HEK293 (cell line): ENCODE measurements around the gene EPHA2.
A peak's percentile ranks its signal among the peaks of the same experiment; 100 is the strongest.

Experiments used
- CTCF ChIA-PET: fragments of 350-600 bp; formaldehyde crosslinking; extraction: SDS; loops from one replicate; lab custom pipeline; 2021; ENCODE audit warnings: antibody characterized with exemption; lab: Yijun Ruan, JAX
- POLR2A ChIA-PET: fragments of 300-600 bp; formaldehyde crosslinking; extraction: SDS; loops from one replicate; lab custom pipeline; 2020; ENCODE audit warnings: antibody characterized with exemption, inconsistent platforms; lab: Yijun Ruan, JAX
- H3K27ac ChIP-seq: fragments of 200-500 bp; sonication (Bioruptor generic); 2 replicates; pipeline ENCODE4 v1.5.1; 2014; ENCODE audit warnings: low read depth, low read length, control low read depth, inconsistent platforms; ENCODE audit errors: extremely low read depth
- H3K36me3 ChIP-seq, 2 experiments: fragments of 200-500 bp in 1 of 2; sonication (Bioruptor generic) in 1 of 2; 1 replicate in 1 of 2; 2 replicates in 1 of 2; pipeline ENCODE4 v1.5.1; 2014 to 2017; ENCODE audit warnings: inconsistent platforms in 2 of 2, low read length in 2 of 2; ENCODE audit not compliant: control insufficient read depth in 2 of 2, insufficient read depth in 1 of 2
- H3K4me1 ChIP-seq: fragments of 200-500 bp; sonication (Bioruptor generic); 2 replicates; pipeline ENCODE4 v1.5.1; 2014; ENCODE audit warnings: mild to moderate bottlenecking, low read length, inconsistent platforms; ENCODE audit not compliant: control insufficient read depth, insufficient read depth
- H3K4me3 ChIP-seq: 2 replicates; pipeline ENCODE4 v1.5.1; 2011; ENCODE audit warnings: low read depth, mild to moderate bottlenecking, control low read depth, low read length, moderate library complexity
- H3K9me3 ChIP-seq: fragments of 200-500 bp; sonication (Bioruptor generic); 2 replicates; pipeline ENCODE4 v1.5.1; 2014; ENCODE audit warnings: low read depth, low read length, inconsistent platforms; ENCODE audit not compliant: control insufficient read depth, insufficient read depth
- RBAK ChIP-seq: fragments of 450-650 bp; formaldehyde crosslinking; IDR thresholded peaks from 2 replicates; pipeline ENCODE4 v1.5.1; 2016; ENCODE audit warnings: missing biosample characterization, missing genetic modification characterization
- SCRT2 ChIP-seq: fragments of 450-650 bp; formaldehyde crosslinking; IDR thresholded peaks from 2 replicates; pipeline ENCODE4 v1.5.1; 2016; ENCODE audit warnings: missing biosample characterization, missing genetic modification characterization
- TRIM28 ChIP-seq: IDR thresholded peaks from 2 replicates; pipeline ENCODE4 v1.6.1; 2011; ENCODE audit warnings: low read length, control low read depth, borderline replicate concordance
- ZNF132 ChIP-seq: fragments of 450-650 bp; formaldehyde crosslinking; IDR thresholded peaks from 2 replicates; pipeline ENCODE4 v1.5.1; 2017; ENCODE audit warnings: missing biosample characterization, missing genetic modification characterization, borderline replicate concordance
- ZNF138 ChIP-seq: fragments of 450-650 bp; formaldehyde crosslinking; IDR thresholded peaks from 2 replicates; pipeline ENCODE4 v1.5.1; 2016; ENCODE audit warnings: missing biosample characterization, missing genetic modification characterization, borderline replicate concordance
- ZNF214 ChIP-seq: fragments of 450-650 bp; formaldehyde crosslinking; IDR thresholded peaks from 2 replicates; pipeline ENCODE4 v1.5.1; 2017; ENCODE audit warnings: missing biosample characterization, mild to moderate bottlenecking, missing genetic modification characterization, borderline replicate concordance
- ZNF404 ChIP-seq: fragments of 450-650 bp; formaldehyde crosslinking; IDR thresholded peaks from 2 replicates; pipeline ENCODE4 v1.5.1; 2017; ENCODE audit warnings: missing biosample characterization, missing genetic modification characterization
- ZNF501 ChIP-seq: fragments of 450-650 bp; formaldehyde crosslinking; IDR thresholded peaks from 2 replicates; pipeline ENCODE4 v1.5.1; 2016; ENCODE audit warnings: missing biosample characterization, missing genetic modification characterization
- ZNF544 ChIP-seq: fragments of 450-650 bp; formaldehyde crosslinking; IDR thresholded peaks from 2 replicates; pipeline ENCODE4 v1.5.0; 2017; ENCODE audit warnings: missing biosample characterization, missing genetic modification characterization
- ZNF596 ChIP-seq: fragments of 450-650 bp; IDR thresholded peaks from 2 replicates; pipeline ENCODE4 v1.5.0; 2018; ENCODE audit warnings: missing biosample characterization, mild to moderate bottlenecking, missing genetic modification characterization, moderate library complexity
- ZNF624 ChIP-seq: fragments of 450-650 bp; formaldehyde crosslinking; IDR thresholded peaks from 2 replicates; pipeline ENCODE4 v1.5.1; 2017; ENCODE audit warnings: missing biosample characterization, missing genetic modification characterization
- ZNF654 ChIP-seq: fragments of 450-650 bp; formaldehyde crosslinking; IDR thresholded peaks from 2 replicates; pipeline ENCODE4 v1.5.1; 2016; ENCODE audit warnings: low read depth, missing biosample characterization, missing genetic modification characterization
- ZNF701 ChIP-seq: fragments of 450-650 bp; formaldehyde crosslinking; IDR thresholded peaks from 2 replicates; pipeline ENCODE4 v1.5.1; 2016; ENCODE audit warnings: missing biosample characterization, missing genetic modification characterization
- ZNF768 ChIP-seq: fragments of 450-650 bp; formaldehyde crosslinking; IDR thresholded peaks from 2 replicates; pipeline ENCODE4 v1.5.1; 2018; ENCODE audit warnings: missing biosample characterization, mild to moderate bottlenecking, missing genetic modification characterization
- ZNF776 ChIP-seq: fragments of 450-650 bp; formaldehyde crosslinking; IDR thresholded peaks from 2 replicates; pipeline ENCODE4 v1.5.0; 2017; ENCODE audit warnings: missing biosample characterization, missing genetic modification characterization, borderline replicate concordance
- ZNF785 ChIP-seq: fragments of 450-650 bp; formaldehyde crosslinking; IDR thresholded peaks from 2 replicates; pipeline ENCODE4 v1.5.1; 2016; ENCODE audit warnings: missing biosample characterization, missing genetic modification characterization
- ZNF792 ChIP-seq: fragments of 450-650 bp; formaldehyde crosslinking; IDR thresholded peaks from 2 replicates; pipeline ENCODE4 v1.5.1; 2016; ENCODE audit warnings: missing biosample characterization, missing genetic modification characterization
- ZSCAN23 ChIP-seq: fragments of 450-650 bp; formaldehyde crosslinking; IDR thresholded peaks from 2 replicates; pipeline ENCODE4 v1.5.1; 2016; ENCODE audit warnings: missing biosample characterization, missing genetic modification characterization
- TF ChIP-seq, protein P1 (sequence below): fragments of 450-650 bp; formaldehyde crosslinking; IDR thresholded peaks from 2 replicates; pipeline ENCODE4 v1.5.1; 2016; ENCODE audit warnings: missing biosample characterization, missing genetic modification characterization
- TF ChIP-seq, protein P2 (sequence below): fragments of 450-650 bp; formaldehyde crosslinking; IDR thresholded peaks from 2 replicates; pipeline ENCODE4 v1.5.1; 2016; ENCODE audit warnings: missing biosample characterization, missing genetic modification characterization
- TF ChIP-seq, protein P3 (sequence below): fragments of 450-650 bp; formaldehyde crosslinking; IDR thresholded peaks from 2 replicates; pipeline ENCODE4 v1.5.1; 2016; ENCODE audit warnings: missing biosample characterization, missing genetic modification characterization
- TF ChIP-seq, protein P4 (sequence below): fragments of 450-650 bp; formaldehyde crosslinking; IDR thresholded peaks from 2 replicates; pipeline ENCODE4 v1.5.1; 2016; ENCODE audit warnings: missing biosample characterization, missing genetic modification characterization
- TF ChIP-seq, protein P5 (sequence below): fragments of 450-650 bp; formaldehyde crosslinking; IDR thresholded peaks from 2 replicates; pipeline ENCODE4 v1.5.1; 2017; ENCODE audit warnings: missing biosample characterization, mild to moderate bottlenecking, missing genetic modification characterization, moderate library complexity
- TF ChIP-seq, protein P6 (sequence below): sonication (generic); formaldehyde crosslinking; IDR thresholded peaks from 2 replicates; pipeline ENCODE4 v1.8.1; 2022; ENCODE audit warnings: mild to moderate bottlenecking, moderate library complexity, missing genetic modification reagents

EPHA2 gene

DNA sequence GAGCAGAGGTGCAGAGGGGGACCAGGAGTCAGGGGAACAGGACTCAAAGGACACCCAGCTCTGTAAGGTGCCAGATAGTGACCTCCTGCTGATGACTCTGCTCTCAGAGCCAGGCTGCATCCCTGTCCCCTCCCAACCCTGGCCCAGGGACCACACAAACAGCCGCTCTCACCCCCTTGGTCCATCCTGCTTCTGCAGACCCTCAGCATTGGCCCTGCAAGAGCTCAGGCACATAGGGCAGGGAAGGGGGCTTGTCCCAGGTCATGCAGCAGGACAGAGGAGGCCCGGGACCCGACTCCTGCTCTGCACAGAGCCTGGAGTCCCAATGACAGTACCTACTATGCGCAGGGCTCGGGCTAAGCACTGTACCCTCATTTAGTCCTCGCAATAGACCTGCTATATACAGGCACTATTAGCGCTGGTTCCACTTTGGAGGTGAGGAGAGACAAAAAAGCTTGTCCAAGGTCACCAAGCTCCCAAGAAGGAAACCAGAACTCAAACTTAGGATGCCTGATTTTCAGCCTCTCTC is 15.7 kb downstream of the EPHA2 start:
- no peak overlapping the region for H3K4me3 ChIP-seq
- CTCF ChIA-PET = interaction anchor here (0.6 to 1.9 kb wide), 5 partner anchors 15 to 223 kb away, joined by 3 to 10 read pairs (median 3); no protein-coding TSS in a partner anchor
- TF ChIP-seq ZNF624 (tag by site-specific recombination) (no peak), ZNF785 (tag by site-specific recombination) (no peak)
- H3K4me1 ChIP-seq = no peaks in the 10 kb centered on the region
- POLR2A ChIA-PET = no interaction called here
- H3K36me3 ChIP-seq = peaks cover 0 to 78% of the 10 kb centered on the region in 2 experiments; a peak in 2 of 3 replicates
- no peaks in the 10 kb centered on the region for H3K9me3 ChIP-seq
- H3K27ac ChIP-seq = no peak overlapping the region

DNA sequence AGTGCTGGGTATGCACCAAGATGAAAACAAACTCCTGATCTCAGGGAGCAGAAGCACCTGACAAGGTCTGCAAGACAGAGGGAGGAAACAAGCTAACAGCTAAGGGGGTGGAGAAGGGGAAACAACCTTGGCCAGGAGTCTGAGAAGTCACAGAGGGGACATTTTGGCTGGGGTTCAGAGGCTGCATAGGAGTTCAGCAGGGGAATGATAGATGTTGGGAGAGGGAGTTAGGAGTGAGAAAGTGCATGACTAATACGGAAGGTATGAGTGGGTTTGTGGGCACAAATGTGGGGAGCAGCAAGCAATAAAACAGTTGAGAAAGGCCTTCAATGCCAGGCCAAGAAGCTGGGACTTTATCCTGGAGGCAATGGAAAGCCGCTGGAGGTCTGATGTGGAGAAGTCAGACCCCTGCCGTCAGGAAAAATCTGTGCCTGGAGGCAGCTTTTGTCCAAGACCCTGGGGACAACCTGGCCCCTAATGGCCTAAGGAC is 16.4 kb downstream of the EPHA2 start:
- CTCF ChIA-PET = interaction anchor here (1.0 to 1.9 kb wide), 2 partner anchors 15 to 57 kb away, joined by 3 to 10 read pairs; no protein-coding TSS in a partner anchor
- POLR2A ChIA-PET = interaction anchor here (1.0 kb wide), 1 partner anchor 36 kb away, joined by 4 read pairs; no protein-coding TSS in a partner anchor
- no peak overlapping the region for H3K27ac ChIP-seq
- H3K4me3 ChIP-seq = no peak overlapping the region
- no peaks in the 10 kb centered on the region for H3K9me3 ChIP-seq
- H3K4me1 ChIP-seq = no peaks in the 10 kb centered on the region
- peaks cover 0 to 78% of the 10 kb centered on the region in 2 experiments; a peak in 2 of 3 replicates for H3K36me3 ChIP-seq
- TF ChIP-seq ZNF654 (no peak), ZNF214 (tag by site-specific recombination) (no peak), RBAK (tag by site-specific recombination) (no peak), ZNF701 (tag by site-specific recombination) (no peak), ZNF544 (tag by site-specific recombination) (no peak), ZNF501 (no peak), ZNF596 (no peak), ZNF768 (no peak), ZNF404 (no peak), ZNF792 (tag by site-specific recombination) (no peak), ZNF132 (no peak), ZNF138 (tag by site-specific recombination) (no peak), ZSCAN23 (tag by site-specific recombination) (no peak), TRIM28 (no peak), SCRT2 (tag by site-specific recombination) (no peak), ZNF776 (tag by site-specific recombination) (no peak)
- TF ChIP-seq, protein P1, sequence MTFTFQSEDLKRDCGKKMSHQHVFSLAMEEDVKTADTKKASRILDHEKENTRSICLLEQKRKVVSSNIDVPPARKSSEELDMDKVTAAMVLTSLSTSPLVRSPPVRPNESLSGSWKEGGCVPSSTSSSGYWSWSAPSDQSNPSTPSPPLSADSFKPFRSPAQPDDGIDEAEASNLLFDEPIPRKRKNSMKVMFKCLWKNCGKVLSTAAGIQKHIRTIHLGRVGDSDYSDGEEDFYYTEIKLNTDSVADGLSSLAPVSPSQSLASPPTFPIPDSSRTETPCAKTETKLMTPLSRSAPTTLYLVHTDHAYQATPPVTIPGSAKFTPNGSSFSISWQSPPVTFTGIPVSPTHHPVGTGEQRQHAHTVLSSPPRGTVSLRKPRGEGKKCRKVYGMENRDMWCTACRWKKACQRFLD = no peak
- TF ChIP-seq, protein P2, sequence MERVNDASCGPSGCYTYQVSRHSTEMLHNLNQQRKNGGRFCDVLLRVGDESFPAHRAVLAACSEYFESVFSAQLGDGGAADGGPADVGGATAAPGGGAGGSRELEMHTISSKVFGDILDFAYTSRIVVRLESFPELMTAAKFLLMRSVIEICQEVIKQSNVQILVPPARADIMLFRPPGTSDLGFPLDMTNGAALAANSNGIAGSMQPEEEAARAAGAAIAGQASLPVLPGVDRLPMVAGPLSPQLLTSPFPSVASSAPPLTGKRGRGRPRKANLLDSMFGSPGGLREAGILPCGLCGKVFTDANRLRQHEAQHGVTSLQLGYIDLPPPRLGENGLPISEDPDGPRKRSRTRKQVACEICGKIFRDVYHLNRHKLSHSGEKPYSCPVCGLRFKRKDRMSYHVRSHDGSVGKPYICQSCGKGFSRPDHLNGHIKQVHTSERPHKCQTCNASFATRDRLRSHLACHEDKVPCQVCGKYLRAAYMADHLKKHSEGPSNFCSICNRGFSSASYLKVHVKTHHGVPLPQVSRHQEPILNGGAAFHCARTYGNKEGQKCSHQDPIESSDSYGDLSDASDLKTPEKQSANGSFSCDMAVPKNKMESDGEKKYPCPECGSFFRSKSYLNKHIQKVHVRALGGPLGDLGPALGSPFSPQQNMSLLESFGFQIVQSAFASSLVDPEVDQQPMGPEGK (tag by site-specific recombination) = peak; percentile 66
- TF ChIP-seq, protein P3, sequence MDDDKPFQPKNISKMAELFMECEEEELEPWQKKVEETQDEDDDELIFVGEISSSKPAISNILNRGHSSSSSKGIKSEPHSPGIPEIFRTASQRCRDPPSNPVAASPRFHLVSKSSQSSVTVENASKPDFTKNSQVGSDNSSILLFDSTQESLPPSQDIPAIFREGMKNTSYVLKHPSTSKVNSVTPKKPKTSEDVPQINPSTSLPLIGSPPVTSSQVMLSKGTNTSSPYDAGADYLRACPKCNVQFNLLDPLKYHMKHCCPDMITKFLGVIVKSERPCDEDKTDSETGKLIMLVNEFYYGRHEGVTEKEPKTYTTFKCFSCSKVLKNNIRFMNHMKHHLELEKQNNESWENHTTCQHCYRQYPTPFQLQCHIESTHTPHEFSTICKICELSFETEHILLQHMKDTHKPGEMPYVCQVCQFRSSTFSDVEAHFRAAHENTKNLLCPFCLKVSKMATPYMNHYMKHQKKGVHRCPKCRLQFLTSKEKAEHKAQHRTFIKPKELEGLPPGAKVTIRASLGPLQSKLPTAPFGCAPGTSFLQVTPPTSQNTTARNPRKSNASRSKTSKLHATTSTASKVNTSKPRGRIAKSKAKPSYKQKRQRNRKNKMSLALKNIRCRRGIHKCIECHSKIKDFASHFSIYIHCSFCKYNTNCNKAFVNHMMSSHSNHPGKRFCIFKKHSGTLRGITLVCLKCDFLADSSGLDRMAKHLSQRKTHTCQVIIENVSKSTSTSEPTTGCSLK (tag by site-specific recombination) = no peak
- TF ChIP-seq, protein P4, sequence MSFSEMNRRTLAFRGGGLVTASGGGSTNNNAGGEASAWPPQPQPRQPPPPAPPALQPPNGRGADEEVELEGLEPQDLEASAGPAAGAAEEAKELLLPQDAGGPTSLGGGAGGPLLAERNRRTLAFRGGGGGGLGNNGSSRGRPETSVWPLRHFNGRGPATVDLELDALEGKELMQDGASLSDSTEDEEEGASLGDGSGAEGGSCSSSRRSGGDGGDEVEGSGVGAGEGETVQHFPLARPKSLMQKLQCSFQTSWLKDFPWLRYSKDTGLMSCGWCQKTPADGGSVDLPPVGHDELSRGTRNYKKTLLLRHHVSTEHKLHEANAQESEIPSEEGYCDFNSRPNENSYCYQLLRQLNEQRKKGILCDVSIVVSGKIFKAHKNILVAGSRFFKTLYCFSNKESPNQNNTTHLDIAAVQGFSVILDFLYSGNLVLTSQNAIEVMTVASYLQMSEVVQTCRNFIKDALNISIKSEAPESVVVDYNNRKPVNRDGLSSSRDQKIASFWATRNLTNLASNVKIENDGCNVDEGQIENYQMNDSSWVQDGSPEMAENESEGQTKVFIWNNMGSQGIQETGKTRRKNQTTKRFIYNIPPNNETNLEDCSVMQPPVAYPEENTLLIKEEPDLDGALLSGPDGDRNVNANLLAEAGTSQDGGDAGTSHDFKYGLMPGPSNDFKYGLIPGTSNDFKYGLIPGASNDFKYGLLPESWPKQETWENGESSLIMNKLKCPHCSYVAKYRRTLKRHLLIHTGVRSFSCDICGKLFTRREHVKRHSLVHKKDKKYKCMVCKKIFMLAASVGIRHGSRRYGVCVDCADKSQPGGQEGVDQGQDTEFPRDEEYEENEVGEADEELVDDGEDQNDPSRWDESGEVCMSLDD = no peak
- TF ChIP-seq, protein P5, sequence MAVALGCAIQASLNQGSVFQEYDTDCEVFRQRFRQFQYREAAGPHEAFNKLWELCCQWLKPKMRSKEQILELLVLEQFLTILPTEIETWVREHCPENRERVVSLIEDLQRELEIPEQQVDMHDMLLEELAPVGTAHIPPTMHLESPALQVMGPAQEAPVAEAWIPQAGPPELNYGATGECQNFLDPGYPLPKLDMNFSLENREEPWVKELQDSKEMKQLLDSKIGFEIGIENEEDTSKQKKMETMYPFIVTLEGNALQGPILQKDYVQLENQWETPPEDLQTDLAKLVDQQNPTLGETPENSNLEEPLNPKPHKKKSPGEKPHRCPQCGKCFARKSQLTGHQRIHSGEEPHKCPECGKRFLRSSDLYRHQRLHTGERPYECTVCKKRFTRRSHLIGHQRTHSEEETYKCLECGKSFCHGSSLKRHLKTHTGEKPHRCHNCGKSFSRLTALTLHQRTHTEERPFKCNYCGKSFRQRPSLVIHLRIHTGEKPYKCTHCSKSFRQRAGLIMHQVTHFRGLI (tag by site-specific recombination) = no peak
- TF ChIP-seq, protein P6, sequence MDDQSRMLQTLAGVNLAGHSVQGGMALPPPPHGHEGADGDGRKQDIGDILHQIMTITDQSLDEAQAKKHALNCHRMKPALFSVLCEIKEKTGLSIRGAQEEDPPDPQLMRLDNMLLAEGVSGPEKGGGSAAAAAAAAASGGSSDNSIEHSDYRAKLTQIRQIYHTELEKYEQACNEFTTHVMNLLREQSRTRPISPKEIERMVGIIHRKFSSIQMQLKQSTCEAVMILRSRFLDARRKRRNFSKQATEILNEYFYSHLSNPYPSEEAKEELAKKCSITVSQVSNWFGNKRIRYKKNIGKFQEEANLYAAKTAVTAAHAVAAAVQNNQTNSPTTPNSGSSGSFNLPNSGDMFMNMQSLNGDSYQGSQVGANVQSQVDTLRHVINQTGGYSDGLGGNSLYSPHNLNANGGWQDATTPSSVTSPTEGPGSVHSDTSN = no peak
